ENCODE measurements around the gene ZNF582. TPM values are rescaled to one million over a fixed set of nuclear protein-coding genes. Genes with fewer than 3 reads are reported as not detected.

Gene ZNF582
- polyA plus RNA-seq, 1 of the 3 experiments (the other 2 are of a cell fraction): 4.5 TPM

GRCh38 chr19:56383826-56384605 is 9.3 kb downstream of the ZNF582 start:
- peaks cover 8% of the 10 kb centered on the region for H3K9me3 ChIP-seq
- no peaks in the 10 kb centered on the region for H3K4me1 ChIP-seq (ENCODE audit: control insufficient read depth in 1 of 2, insufficient read depth in 2 of 2, low read depth in 1 of 2, low read length in 1 of 2)
- H3K4me3 ChIP-seq (ENCODE audit: low read depth in 2 of 2, low read length in 1 of 2): no peak overlapping the region
- no peak overlapping the region for H3K9ac ChIP-seq
- 56% methylated on average over 8 of the region's 8 CpGs for WGBS (ENCODE audit: low lambda C conversion rate)
- H3K79me2 ChIP-seq (ENCODE audit: insufficient read depth): no peaks in the 10 kb centered on the region
- no peaks in the 10 kb centered on the region for H3K27me3 ChIP-seq (ENCODE audit: insufficient read depth)
- no peaks in the 10 kb centered on the region for H3K9me2 ChIP-seq
- no peaks in the 10 kb centered on the region for H4K20me1 ChIP-seq (ENCODE audit: insufficient read depth)
- TF ChIP-seq FOXJ3 (CRISPR knock-in tag; IDR thresholded peaks at IDR 0.05): no peak
- no peak for TF ChIP-seq POLR2AphosphoS5 (IDR thresholded peaks at IDR 0.05; ENCODE audit: low read depth, low read length)
- no peak for TF ChIP-seq SMC3 (IDR thresholded peaks at IDR 0.05; ENCODE audit: low read depth, low read length)
- TF ChIP-seq JUND (IDR thresholded peaks at IDR 0.05): no peak
- TF ChIP-seq, protein P1, sequence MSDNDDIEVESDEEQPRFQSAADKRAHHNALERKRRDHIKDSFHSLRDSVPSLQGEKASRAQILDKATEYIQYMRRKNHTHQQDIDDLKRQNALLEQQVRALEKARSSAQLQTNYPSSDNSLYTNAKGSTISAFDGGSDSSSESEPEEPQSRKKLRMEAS (IDR thresholded peaks at IDR 0.05; ENCODE audit: low read depth): no peak
- TF ChIP-seq, protein P2, sequence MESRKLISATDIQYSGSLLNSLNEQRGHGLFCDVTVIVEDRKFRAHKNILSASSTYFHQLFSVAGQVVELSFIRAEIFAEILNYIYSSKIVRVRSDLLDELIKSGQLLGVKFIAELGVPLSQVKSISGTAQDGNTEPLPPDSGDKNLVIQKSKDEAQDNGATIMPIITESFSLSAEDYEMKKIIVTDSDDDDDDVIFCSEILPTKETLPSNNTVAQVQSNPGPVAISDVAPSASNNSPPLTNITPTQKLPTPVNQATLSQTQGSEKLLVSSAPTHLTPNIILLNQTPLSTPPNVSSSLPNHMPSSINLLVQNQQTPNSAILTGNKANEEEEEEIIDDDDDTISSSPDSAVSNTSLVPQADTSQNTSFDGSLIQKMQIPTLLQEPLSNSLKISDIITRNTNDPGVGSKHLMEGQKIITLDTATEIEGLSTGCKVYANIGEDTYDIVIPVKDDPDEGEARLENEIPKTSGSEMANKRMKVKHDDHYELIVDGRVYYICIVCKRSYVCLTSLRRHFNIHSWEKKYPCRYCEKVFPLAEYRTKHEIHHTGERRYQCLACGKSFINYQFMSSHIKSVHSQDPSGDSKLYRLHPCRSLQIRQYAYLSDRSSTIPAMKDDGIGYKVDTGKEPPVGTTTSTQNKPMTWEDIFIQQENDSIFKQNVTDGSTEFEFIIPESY (IDR thresholded peaks at IDR 0.05; ENCODE audit: borderline replicate concordance, low read depth): no peak
- TF ChIP-seq, protein P3, sequence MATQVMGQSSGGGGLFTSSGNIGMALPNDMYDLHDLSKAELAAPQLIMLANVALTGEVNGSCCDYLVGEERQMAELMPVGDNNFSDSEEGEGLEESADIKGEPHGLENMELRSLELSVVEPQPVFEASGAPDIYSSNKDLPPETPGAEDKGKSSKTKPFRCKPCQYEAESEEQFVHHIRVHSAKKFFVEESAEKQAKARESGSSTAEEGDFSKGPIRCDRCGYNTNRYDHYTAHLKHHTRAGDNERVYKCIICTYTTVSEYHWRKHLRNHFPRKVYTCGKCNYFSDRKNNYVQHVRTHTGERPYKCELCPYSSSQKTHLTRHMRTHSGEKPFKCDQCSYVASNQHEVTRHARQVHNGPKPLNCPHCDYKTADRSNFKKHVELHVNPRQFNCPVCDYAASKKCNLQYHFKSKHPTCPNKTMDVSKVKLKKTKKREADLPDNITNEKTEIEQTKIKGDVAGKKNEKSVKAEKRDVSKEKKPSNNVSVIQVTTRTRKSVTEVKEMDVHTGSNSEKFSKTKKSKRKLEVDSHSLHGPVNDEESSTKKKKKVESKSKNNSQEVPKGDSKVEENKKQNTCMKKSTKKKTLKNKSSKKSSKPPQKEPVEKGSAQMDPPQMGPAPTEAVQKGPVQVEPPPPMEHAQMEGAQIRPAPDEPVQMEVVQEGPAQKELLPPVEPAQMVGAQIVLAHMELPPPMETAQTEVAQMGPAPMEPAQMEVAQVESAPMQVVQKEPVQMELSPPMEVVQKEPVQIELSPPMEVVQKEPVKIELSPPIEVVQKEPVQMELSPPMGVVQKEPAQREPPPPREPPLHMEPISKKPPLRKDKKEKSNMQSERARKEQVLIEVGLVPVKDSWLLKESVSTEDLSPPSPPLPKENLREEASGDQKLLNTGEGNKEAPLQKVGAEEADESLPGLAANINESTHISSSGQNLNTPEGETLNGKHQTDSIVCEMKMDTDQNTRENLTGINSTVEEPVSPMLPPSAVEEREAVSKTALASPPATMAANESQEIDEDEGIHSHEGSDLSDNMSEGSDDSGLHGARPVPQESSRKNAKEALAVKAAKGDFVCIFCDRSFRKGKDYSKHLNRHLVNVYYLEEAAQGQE (IDR thresholded peaks at IDR 0.05; ENCODE audit: low read depth, low read length): no peak
- TF ChIP-seq EP300 (IDR thresholded peaks at IDR 0.05; ENCODE audit: borderline replicate concordance in 1 of 2, low read depth in 1 of 2, low read length in 1 of 2): no peak
- TF ChIP-seq, protein P4, sequence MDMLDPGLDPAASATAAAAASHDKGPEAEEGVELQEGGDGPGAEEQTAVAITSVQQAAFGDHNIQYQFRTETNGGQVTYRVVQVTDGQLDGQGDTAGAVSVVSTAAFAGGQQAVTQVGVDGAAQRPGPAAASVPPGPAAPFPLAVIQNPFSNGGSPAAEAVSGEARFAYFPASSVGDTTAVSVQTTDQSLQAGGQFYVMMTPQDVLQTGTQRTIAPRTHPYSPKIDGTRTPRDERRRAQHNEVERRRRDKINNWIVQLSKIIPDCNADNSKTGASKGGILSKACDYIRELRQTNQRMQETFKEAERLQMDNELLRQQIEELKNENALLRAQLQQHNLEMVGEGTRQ (IDR thresholded peaks at IDR 0.05; ENCODE audit: borderline replicate concordance, low read depth, low read length): no peak
- no peak for TF ChIP-seq YY1 (IDR thresholded peaks at IDR 0.05; ENCODE audit: low read depth)
- no peak for TF ChIP-seq SIN3A (IDR thresholded peaks at IDR 0.05; ENCODE audit: borderline replicate concordance, low read depth, low read length)
- TF ChIP-seq FOXM1 (IDR thresholded peaks at IDR 0.05; ENCODE audit: low read depth): no peak
- no peak for TF ChIP-seq NRF1 (IDR thresholded peaks at IDR 0.05; ENCODE audit: low read depth, low read length)
- no peak for TF ChIP-seq ELF1 (IDR thresholded peaks at IDR 0.05)
- TF ChIP-seq, protein P5, sequence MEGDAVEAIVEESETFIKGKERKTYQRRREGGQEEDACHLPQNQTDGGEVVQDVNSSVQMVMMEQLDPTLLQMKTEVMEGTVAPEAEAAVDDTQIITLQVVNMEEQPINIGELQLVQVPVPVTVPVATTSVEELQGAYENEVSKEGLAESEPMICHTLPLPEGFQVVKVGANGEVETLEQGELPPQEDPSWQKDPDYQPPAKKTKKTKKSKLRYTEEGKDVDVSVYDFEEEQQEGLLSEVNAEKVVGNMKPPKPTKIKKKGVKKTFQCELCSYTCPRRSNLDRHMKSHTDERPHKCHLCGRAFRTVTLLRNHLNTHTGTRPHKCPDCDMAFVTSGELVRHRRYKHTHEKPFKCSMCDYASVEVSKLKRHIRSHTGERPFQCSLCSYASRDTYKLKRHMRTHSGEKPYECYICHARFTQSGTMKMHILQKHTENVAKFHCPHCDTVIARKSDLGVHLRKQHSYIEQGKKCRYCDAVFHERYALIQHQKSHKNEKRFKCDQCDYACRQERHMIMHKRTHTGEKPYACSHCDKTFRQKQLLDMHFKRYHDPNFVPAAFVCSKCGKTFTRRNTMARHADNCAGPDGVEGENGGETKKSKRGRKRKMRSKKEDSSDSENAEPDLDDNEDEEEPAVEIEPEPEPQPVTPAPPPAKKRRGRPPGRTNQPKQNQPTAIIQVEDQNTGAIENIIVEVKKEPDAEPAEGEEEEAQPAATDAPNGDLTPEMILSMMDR (IDR thresholded peaks at IDR 0.05): no peak
- no peak for TF ChIP-seq FOSL2 (IDR thresholded peaks at IDR 0.05; ENCODE audit: borderline replicate concordance, low read depth)
- no peak for TF ChIP-seq RXRA (IDR thresholded peaks at IDR 0.05; ENCODE audit: borderline replicate concordance, low read depth)
- TF ChIP-seq CHD2 (IDR thresholded peaks at IDR 0.05; ENCODE audit: low read length, partially characterized antibody): no peak
- H3K4me2 ChIP-seq: no peak overlapping the region
- H3K27ac ChIP-seq (ENCODE audit: low read depth in 2 of 2, low read length in 1 of 2): no peak overlapping the region
- H3F3A ChIP-seq (replicated peaks; ENCODE audit: insufficient read depth): peaks cover 4% of the 10 kb centered on the region
- ChIA-PET POLR2A (no interaction called here), CTCF (interaction anchor here (2.2 kb wide), 1 partner anchor 12 kb away, joined by 6 read pairs; no protein-coding TSS in a partner anchor)
- peaks cover 15 to 26% of the 10 kb centered on the region in 2 experiments for H3K36me3 ChIP-seq (replicated peaks in 1 of 2; ENCODE audit: control insufficient read depth in 1 of 2, insufficient read depth in 2 of 2, low read length in 1 of 2)
- H2AFZ ChIP-seq (ENCODE audit: low read depth): no peak overlapping the region
- no peak for DNase-seq
